Mesenchymal stem cell (in vitro differentiated cells and primary cell): ENCODE measurements around the gene COQ9.

ENCODE experiments used
- DNase-seq: peaks from one replicate; pipeline ENCODE4 v3.0.0-alpha.2; 2013
- H2AFZ ChIP-seq: one replicate; pipeline ENCODE4 v1.6.1; 2013; ENCODE audit warnings: low read depth, mild to moderate bottlenecking, control low read depth, inconsistent platforms, low read length, moderate library complexity
- H2AK5ac ChIP-seq: 2 replicates; pipeline ENCODE4 v1.6.1; 2013; ENCODE audit warnings: low read length, moderate library complexity, mild to moderate bottlenecking, inconsistent platforms; ENCODE audit not compliant: severe bottlenecking
- H2BK120ac ChIP-seq: one replicate; pipeline ENCODE4 v1.6.1; 2013; ENCODE audit warnings: low read depth, mild to moderate bottlenecking, inconsistent platforms, low read length, moderate library complexity
- H2BK12ac ChIP-seq, 2 experiments: one replicate each; pipeline ENCODE4 v1.6.1; 2013; ENCODE audit warnings: inconsistent platforms in 2 of 2, low read length in 2 of 2, mild to moderate bottlenecking in 2 of 2, moderate library complexity in 2 of 2, control low read depth in 1 of 2
- H2BK15ac ChIP-seq: one replicate; pipeline ENCODE4 v1.6.1; 2013; ENCODE audit warnings: mild to moderate bottlenecking, low read depth, inconsistent platforms; ENCODE audit not compliant: poor library complexity, severe bottlenecking
- H2BK5ac ChIP-seq: 2 replicates; pipeline ENCODE4 v1.6.1; 2013; ENCODE audit warnings: low read depth, mild to moderate bottlenecking, low read length, control low read depth, inconsistent platforms; ENCODE audit not compliant: poor library complexity, severe bottlenecking
- H3K14ac ChIP-seq, 2 experiments: one replicate each; pipeline ENCODE4 v1.6.1; 2013; ENCODE audit warnings: inconsistent platforms in 2 of 2, low read length in 2 of 2, control low read depth in 1 of 2, mild to moderate bottlenecking in 1 of 2, moderate library complexity in 1 of 2
- H3K18ac ChIP-seq, 2 experiments: one replicate each; pipeline ENCODE4 v1.6.1; 2013; ENCODE audit warnings: inconsistent platforms in 2 of 2, low read length in 2 of 2, control low read depth in 1 of 2, low read depth in 1 of 2, mild to moderate bottlenecking in 1 of 2
- H3K23ac ChIP-seq, 2 experiments: one replicate each; pipeline ENCODE4 v1.6.1; 2013; ENCODE audit warnings: inconsistent platforms in 2 of 2, low read length in 2 of 2, mild to moderate bottlenecking in 2 of 2, moderate library complexity in 2 of 2, control low read depth in 1 of 2
- H3K27ac ChIP-seq: 2 replicates; pipeline ENCODE4 v1.5.1; 2013; ENCODE audit warnings: mild to moderate bottlenecking, moderate library complexity, low read length, control low read depth, inconsistent platforms; ENCODE audit not compliant: poor library complexity, severe bottlenecking
- H3K27me3 ChIP-seq, 2 experiments: 2 replicates each; pipeline versions ENCODE4 v1.6.1 to v1.7.0; 2013; ENCODE audit warnings: low read length in 2 of 2, mild to moderate bottlenecking in 2 of 2, moderate library complexity in 2 of 2, control low read depth in 1 of 2, inconsistent platforms in 1 of 2; ENCODE audit not compliant: control insufficient read depth in 1 of 2, insufficient read depth in 1 of 2
- H3K36me3 ChIP-seq, 2 experiments: 2 replicates each; pipeline versions ENCODE4 v1.6.1 to v1.7.0; 2013; ENCODE audit warnings: low read length in 2 of 2, control low read depth in 1 of 2, inconsistent platforms in 1 of 2, low read depth in 1 of 2, mild to moderate bottlenecking in 1 of 2; ENCODE audit not compliant: insufficient read depth in 2 of 2, control insufficient read depth in 1 of 2
- H3K4ac ChIP-seq, 2 experiments: one replicate each; pipeline ENCODE4 v1.6.1; 2013; ENCODE audit warnings: inconsistent platforms in 2 of 2, low read length in 2 of 2, mild to moderate bottlenecking in 2 of 2, moderate library complexity in 2 of 2, control low read depth in 1 of 2, low read depth in 1 of 2
- H3K4me1 ChIP-seq: 2 replicates; pipeline ENCODE4 v1.6.1; 2013; ENCODE audit warnings: low read depth, low read length, control low read depth; ENCODE audit not compliant: control insufficient read depth, insufficient read depth
- H3K4me2 ChIP-seq: 2 replicates; pipeline ENCODE4 v1.6.1; 2013; ENCODE audit warnings: low read length, mild to moderate bottlenecking, inconsistent platforms; ENCODE audit not compliant: poor library complexity, severe bottlenecking
- H3K4me3 ChIP-seq, 2 experiments: 2 replicates each; pipeline versions ENCODE4 v1.5.1 to v1.7.0; 2013; ENCODE audit warnings: low read length in 2 of 2, mild to moderate bottlenecking in 2 of 2, control low read depth in 1 of 2, low read depth in 1 of 2; ENCODE audit not compliant: insufficient read depth in 1 of 2
- H3K79me1 ChIP-seq: replicated peaks from 2 replicates; pipeline ENCODE4 v1.6.1; 2013; ENCODE audit warnings: mild to moderate bottlenecking, control low read depth, low read length, inconsistent platforms; ENCODE audit not compliant: poor library complexity, severe bottlenecking
- H3K9ac ChIP-seq: 2 replicates; pipeline ENCODE4 v1.7.0; 2013; ENCODE audit warnings: mild to moderate bottlenecking, low read length, moderate library complexity
- H3K9me3 ChIP-seq: 2 replicates; pipeline ENCODE4 v1.7.0; 2013; ENCODE audit warnings: mild to moderate bottlenecking, low read length; ENCODE audit not compliant: control insufficient read depth
- H4K8ac ChIP-seq: one replicate; pipeline ENCODE4 v1.6.1; 2013; ENCODE audit warnings: inconsistent platforms, mild to moderate bottlenecking, low read length, moderate library complexity
- H4K91ac ChIP-seq: one replicate; pipeline ENCODE4 v1.6.1; 2013; ENCODE audit warnings: mild to moderate bottlenecking, low read length, inconsistent platforms
- WGBS: methylation state at CpG from one replicate; pipeline ENCODE4 v1.1.7; 2013; ENCODE audit warnings: mixed read lengths; 5-methylcytosine and 5-hydroxymethylcytosine counted together

COQ9 gene

GRCh38 chr16:57503366-57503765, 56.1 kb downstream of the COQ9 start:
- H3K27ac ChIP-seq, result no peak overlapping the region
- no peak for DNase-seq
- 85% methylated on average over 15 of the region's 15 CpGs for WGBS
- no peaks in the 10 kb centered on the region for H3K79me1 ChIP-seq
- H3K27me3 ChIP-seq, result peaks cover 0 to 74% of the 10 kb centered on the region in 2 experiments
- H2AFZ ChIP-seq, result no peak overlapping the region
- H2BK12ac ChIP-seq, result no peak overlapping the region
- peaks cover 14% of the 10 kb centered on the region for H3K4me1 ChIP-seq
- H3K9ac ChIP-seq, result no peak overlapping the region
- no peak overlapping the region for H3K18ac ChIP-seq
- no peak overlapping the region for H4K91ac ChIP-seq
- no peak overlapping the region for H3K4me3 ChIP-seq
- no peak overlapping the region for H2BK15ac ChIP-seq
- H2AK5ac ChIP-seq, result no peak overlapping the region
- no peak overlapping the region for H2BK120ac ChIP-seq
- H3K4ac ChIP-seq, result no peak overlapping the region
- no peak overlapping the region for H3K14ac ChIP-seq
- H3K23ac ChIP-seq, result no peak overlapping the region
- no peaks in the 10 kb centered on the region for H3K36me3 ChIP-seq
- no peak overlapping the region for H2BK5ac ChIP-seq
- H4K8ac ChIP-seq, result no peak overlapping the region
- no peaks in the 10 kb centered on the region for H3K9me3 ChIP-seq
- no peak overlapping the region for H3K4me2 ChIP-seq

GRCh38 chr16:57504001-57504400, 56.7 kb downstream of the COQ9 start:
- no peaks in the 10 kb centered on the region for H3K9me3 ChIP-seq
- H3K4me3 ChIP-seq, result no peak overlapping the region
- H3K14ac ChIP-seq, result no peak overlapping the region
- peaks cover 16% of the 10 kb centered on the region for H3K4me1 ChIP-seq
- no peak overlapping the region for H2AK5ac ChIP-seq
- H2AFZ ChIP-seq, result no peak overlapping the region
- no peak for DNase-seq
- no peak overlapping the region for H2BK12ac ChIP-seq
- WGBS, result 78% methylated on average over 2 of the region's 6 CpGs
- H2BK5ac ChIP-seq, result no peak overlapping the region
- no peak overlapping the region for H2BK15ac ChIP-seq
- H2BK120ac ChIP-seq, result no peak overlapping the region
- H3K79me1 ChIP-seq, result no peaks in the 10 kb centered on the region
- no peak overlapping the region for H3K4me2 ChIP-seq
- no peak overlapping the region for H4K91ac ChIP-seq
- H3K27ac ChIP-seq, result no peak overlapping the region
- H3K36me3 ChIP-seq, result no peaks in the 10 kb centered on the region
- H3K23ac ChIP-seq, result no peak overlapping the region
- no peak overlapping the region for H3K4ac ChIP-seq
- H3K9ac ChIP-seq, result no peak overlapping the region
- H3K27me3 ChIP-seq, result peaks cover 0 to 72% of the 10 kb centered on the region in 2 experiments
- H4K8ac ChIP-seq, result no peak overlapping the region
- H3K18ac ChIP-seq, result no peak overlapping the region

- Histone ChIP-seq H3K4me1 (peaks cover 19% of the 10 kb centered on the region), H2BK15ac (no peak overlapping the region), H3K4me3 (no peak overlapping the region), H3K79me1 (no peaks in the 10 kb centered on the region), H3K9ac (no peak overlapping the region), H4K8ac (no peak overlapping the region), H2AFZ (no peak overlapping the region), H3K18ac (no peak overlapping the region), H2BK12ac (no peak overlapping the region), H2BK120ac (no peak overlapping the region), H3K9me3 (no peaks in the 10 kb centered on the region), H3K27me3 (peaks cover 0 to 72% of the 10 kb centered on the region in 2 experiments), H3K14ac (no peak overlapping the region), H2BK5ac (no peak overlapping the region), H3K36me3 (no peaks in the 10 kb centered on the region), H3K27ac (no peak overlapping the region), H4K91ac (no peak overlapping the region), H2AK5ac (no peak overlapping the region), H3K23ac (no peak overlapping the region), H3K4ac (no peak overlapping the region), H3K4me2 (no peak overlapping the region)
- WGBS, result 94% methylated on average over 5 of the region's 5 CpGs
- DNase-seq, result no peak
These were observed 57.2 kb downstream of the COQ9 start for GRCh38 chr16:57504491-57504890.

- H4K8ac ChIP-seq, result no peak overlapping the region
- H2AFZ ChIP-seq, result no peak overlapping the region
- WGBS, result 87% methylated on average over 6 of the region's 6 CpGs
These were observed 57.9 kb downstream of the COQ9 start for GRCh38 chr16:57505169-57505568.

More at GRCh38 chr16:57505169-57505568, 57.9 kb downstream of the COQ9 start:
- H2BK12ac ChIP-seq, result no peak overlapping the region
- H2BK120ac ChIP-seq, result no peak overlapping the region
- no peaks in the 10 kb centered on the region for H3K79me1 ChIP-seq
- H3K23ac ChIP-seq, result no peak overlapping the region
- H3K9me3 ChIP-seq, result no peaks in the 10 kb centered on the region
- H3K36me3 ChIP-seq, result no peaks in the 10 kb centered on the region
- H3K27ac ChIP-seq, result no peak overlapping the region
- DNase-seq, result no peak
- peaks cover 22% of the 10 kb centered on the region for H3K4me1 ChIP-seq
- H3K4me3 ChIP-seq, result no peak overlapping the region
- no peak overlapping the region for H2AK5ac ChIP-seq
- H2BK15ac ChIP-seq, result no peak overlapping the region
- H3K4me2 ChIP-seq, result no peak overlapping the region
- no peak overlapping the region for H3K18ac ChIP-seq
- H3K14ac ChIP-seq, result no peak overlapping the region
- H3K27me3 ChIP-seq, result peaks cover 0 to 70% of the 10 kb centered on the region in 2 experiments
- no peak overlapping the region for H2BK5ac ChIP-seq
- H3K9ac ChIP-seq, result no peak overlapping the region
- H3K4ac ChIP-seq, result no peak overlapping the region
- no peak overlapping the region for H4K91ac ChIP-seq
